PC-9 (cell line): ENCODE data around the gene CECR2. TPM values are rescaled to one million over a fixed set of nuclear protein-coding genes. Genes with fewer than 3 reads are reported as not detected.

ENCODE experiments used
- BruUV-seq: library from RNA; stranded (reverse); fragments of 400-500 nt; replicated peaks from 2 replicates; lab custom pipeline; 2021; lab: Mats Ljungman, UMichigan
- CTCF ChIA-PET: fragments of 300-600 bp; sonication (Branson Sonifier 250); formaldehyde crosslinking; loops from one replicate; lab custom pipeline; 2022; ENCODE audit warnings: antibody characterized with exemption; lab: Charles Lee
- POLR2A ChIA-PET: fragments of 300-600 bp; sonication (Branson Sonifier 250); formaldehyde crosslinking; loops from one replicate; lab custom pipeline; 2022; ENCODE audit warnings: antibody characterized with exemption; ENCODE audit not compliant: unreplicated experiment; lab: Charles Lee
- DNase-seq, 2 experiments: peaks; one replicate each; pipeline versions ENCODE4 v3.0.0 to v3.0.0-alpha.2; 2015 to 2022; ENCODE audit warnings: mixed read lengths in 1 of 2
- H2AFZ ChIP-seq: fragments of 200-600 bp; sonication (generic); 2 replicates; pipeline ENCODE4 v1.8.1; 2017; ENCODE audit warnings: antibody characterized with exemption
- H3F3A ChIP-seq: fragments of 200-600 bp; sonication (generic); 2 replicates; pipeline ENCODE4 v1.8.1; 2017; ENCODE audit warnings: antibody characterized with exemption, mild to moderate bottlenecking, low read depth; ENCODE audit not compliant: insufficient read depth
- H3K27ac ChIP-seq: fragments of 200-600 bp; sonication (generic); 2 replicates; pipeline ENCODE4 v1.6.1; 2016; ENCODE audit warnings: mixed run types
- H3K27me3 ChIP-seq: fragments of 200-600 bp; sonication (generic); 2 replicates; pipeline ENCODE4 v1.6.1; 2016; ENCODE audit warnings: low read depth, mixed run types; ENCODE audit not compliant: insufficient read depth
- H3K36me3 ChIP-seq: fragments of 200-600 bp; sonication (generic); 2 replicates; pipeline ENCODE4 v1.6.1; 2016; ENCODE audit warnings: low read depth, mixed run types
- H3K4me1 ChIP-seq: fragments of 200-600 bp; sonication (generic); replicated peaks from 2 replicates; pipeline ENCODE4 v1.6.1; 2016; ENCODE audit warnings: mixed run types; ENCODE audit not compliant: insufficient read depth
- H3K4me2 ChIP-seq: fragments of 200-600 bp; sonication (generic); 2 replicates; pipeline ENCODE4 v1.6.1; 2017; ENCODE audit warnings: mixed run types
- H3K4me3 ChIP-seq: fragments of 200-600 bp; sonication (generic); 2 replicates; pipeline ENCODE4 v1.6.1; 2016; ENCODE audit warnings: mixed run types
- H3K79me2 ChIP-seq: fragments of 200-600 bp; sonication (generic); 2 replicates; pipeline ENCODE4 v1.6.1; 2017; ENCODE audit warnings: low read depth, mixed run types
- H3K9me2 ChIP-seq: fragments of 200-600 bp; sonication (generic); 2 replicates; pipeline ENCODE4 v1.8.1; 2017; ENCODE audit warnings: mild to moderate bottlenecking; ENCODE audit not compliant: insufficient read depth
- H3K9me3 ChIP-seq: fragments of 200-600 bp; sonication (generic); 2 replicates; pipeline ENCODE4 v1.8.1; 2016; ENCODE audit warnings: low read depth; ENCODE audit not compliant: insufficient read depth
- H4K20me1 ChIP-seq: fragments of 200-600 bp; sonication (generic); 2 replicates; pipeline ENCODE4 v1.8.1; 2017; ENCODE audit not compliant: insufficient read depth
- EZH2 ChIP-seq: fragments of 200-600 bp; sonication (generic); IDR thresholded peaks from 2 replicates; pipeline ENCODE4 v1.8.0; 2017; ENCODE audit warnings: antibody characterized with exemption, low read depth
- intact Hi-C: fragments of 100-400 bp; cut with micrococcal nuclease; formaldehyde crosslinking; loops from one replicate; pipeline ENCODE4 v1.10.0; 2022; ENCODE audit not compliant: unreplicated experiment
- total RNA-seq: library from RNA; stranded (reverse); gene quantifications from 2 replicates; pipeline ENCODE4 v1.2.3, GENCODE V29; 2021
- TF ChIP-seq, protein P1 (sequence below): fragments of 200-600 bp; sonication (generic); conservative IDR thresholded peaks from 2 replicates; pipeline ENCODE4 v1.6.1; 2017; ENCODE audit warnings: mixed run types, antibody characterized with exemption, mild to moderate bottlenecking, moderate library complexity

The CECR2 gene
- total RNA-seq, 1 experiment from 2014 or later = not detected

DNA sequence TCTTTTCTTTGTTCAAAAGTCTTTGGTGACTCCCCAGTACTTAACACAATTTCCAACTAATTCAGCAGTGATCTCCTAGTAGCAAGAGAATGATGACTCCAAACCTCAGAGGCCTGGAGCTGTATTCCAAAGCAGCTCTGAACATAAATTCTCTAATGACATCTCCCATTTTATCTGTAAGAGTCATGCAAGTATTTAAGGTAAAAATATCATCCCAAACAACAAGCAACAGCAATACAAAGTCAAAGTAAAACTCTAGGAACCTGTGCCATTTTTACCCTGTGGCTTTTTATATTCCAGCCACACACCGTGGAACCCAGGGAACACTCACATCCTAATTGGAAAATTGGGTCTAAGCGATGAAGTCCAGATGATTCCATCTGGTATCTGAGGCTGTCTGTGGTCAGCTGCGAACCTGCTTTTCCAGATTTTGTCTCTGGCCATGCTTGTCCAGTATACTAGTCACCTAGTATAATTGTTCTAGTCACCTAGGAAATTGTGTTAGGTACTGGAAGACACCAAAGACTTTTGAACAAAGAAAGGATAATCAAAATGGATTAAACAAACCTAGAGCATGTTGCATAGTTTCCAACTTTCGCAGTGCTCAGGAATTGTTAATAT lies 101.7 kb downstream of the CECR2 start:
- Histone ChIP-seq H3K36me3 (no peaks in the 10 kb centered on the region), H3K27me3 (peaks cover 93% of the 10 kb centered on the region), H3K4me2 (no peak overlapping the region), H3K27ac (no peak overlapping the region), H3K9me2 (no peaks in the 10 kb centered on the region), H3K79me2 (no peaks in the 10 kb centered on the region), H4K20me1 (no peaks in the 10 kb centered on the region), H3K4me1 (no peaks in the 10 kb centered on the region), H3K4me3 (no peak overlapping the region), H2AFZ (no peak overlapping the region), H3F3A (no peaks in the 10 kb centered on the region), H3K9me3 (no peaks in the 10 kb centered on the region)
- ChIA-PET CTCF (no interaction called here), POLR2A (no interaction called here)
- no TSS peak for BruUV-seq
- intact Hi-C loops = no loop called here
- TF ChIP-seq, protein P1, sequence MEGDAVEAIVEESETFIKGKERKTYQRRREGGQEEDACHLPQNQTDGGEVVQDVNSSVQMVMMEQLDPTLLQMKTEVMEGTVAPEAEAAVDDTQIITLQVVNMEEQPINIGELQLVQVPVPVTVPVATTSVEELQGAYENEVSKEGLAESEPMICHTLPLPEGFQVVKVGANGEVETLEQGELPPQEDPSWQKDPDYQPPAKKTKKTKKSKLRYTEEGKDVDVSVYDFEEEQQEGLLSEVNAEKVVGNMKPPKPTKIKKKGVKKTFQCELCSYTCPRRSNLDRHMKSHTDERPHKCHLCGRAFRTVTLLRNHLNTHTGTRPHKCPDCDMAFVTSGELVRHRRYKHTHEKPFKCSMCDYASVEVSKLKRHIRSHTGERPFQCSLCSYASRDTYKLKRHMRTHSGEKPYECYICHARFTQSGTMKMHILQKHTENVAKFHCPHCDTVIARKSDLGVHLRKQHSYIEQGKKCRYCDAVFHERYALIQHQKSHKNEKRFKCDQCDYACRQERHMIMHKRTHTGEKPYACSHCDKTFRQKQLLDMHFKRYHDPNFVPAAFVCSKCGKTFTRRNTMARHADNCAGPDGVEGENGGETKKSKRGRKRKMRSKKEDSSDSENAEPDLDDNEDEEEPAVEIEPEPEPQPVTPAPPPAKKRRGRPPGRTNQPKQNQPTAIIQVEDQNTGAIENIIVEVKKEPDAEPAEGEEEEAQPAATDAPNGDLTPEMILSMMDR = no peak
- TF ChIP-seq EZH2 = no peak
- no peak for DNase-seq

DNA sequence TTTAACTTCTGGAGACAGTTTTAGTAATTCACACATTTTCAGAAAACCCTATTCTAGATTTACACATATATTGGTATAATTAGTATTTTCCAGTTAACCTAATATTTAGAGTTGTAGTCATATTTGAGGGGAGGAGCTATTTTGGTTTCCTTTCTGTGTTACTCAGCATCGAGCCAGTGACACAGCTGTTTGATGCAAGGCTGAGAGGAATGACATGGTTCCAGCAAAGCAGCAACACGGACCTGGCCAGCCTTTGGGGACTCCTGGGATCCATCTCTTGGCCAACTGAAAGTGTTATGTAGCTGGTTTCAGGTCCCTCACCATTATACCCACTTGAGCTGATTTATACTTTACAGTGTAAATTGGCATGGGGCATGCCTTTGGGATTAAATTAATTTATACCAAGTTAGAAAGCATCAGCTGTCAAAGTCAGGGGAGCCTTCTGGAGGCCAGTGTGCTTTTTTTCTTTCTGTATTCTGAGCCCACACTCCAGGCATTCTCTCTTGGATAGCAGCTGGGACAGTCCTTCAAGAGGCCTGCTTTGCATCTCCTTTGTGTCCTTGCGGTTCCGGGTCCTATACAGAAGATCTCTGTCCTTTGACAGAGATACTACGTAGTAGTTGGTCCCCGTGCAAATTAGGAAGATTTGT lies 102.8 kb downstream of the CECR2 start:
- Histone ChIP-seq H3K4me2 (no peak overlapping the region), H4K20me1 (no peaks in the 10 kb centered on the region), H3K27ac (no peak overlapping the region), H3K9me2 (no peaks in the 10 kb centered on the region), H3K79me2 (no peaks in the 10 kb centered on the region), H3K36me3 (no peaks in the 10 kb centered on the region), H3K27me3 (peaks cover 95% of the 10 kb centered on the region), H2AFZ (no peak overlapping the region), H3F3A (no peaks in the 10 kb centered on the region), H3K4me3 (no peak overlapping the region), H3K9me3 (no peaks in the 10 kb centered on the region), H3K4me1 (no peaks in the 10 kb centered on the region)
- intact Hi-C loops = no loop called here
- BruUV-seq = no TSS peak
- POLR2A ChIA-PET = no interaction called here
- TF ChIP-seq, protein P1 = no peak
- no peak for TF ChIP-seq EZH2
- CTCF ChIA-PET = no interaction called here
- DNase-seq = no peak

DNA sequence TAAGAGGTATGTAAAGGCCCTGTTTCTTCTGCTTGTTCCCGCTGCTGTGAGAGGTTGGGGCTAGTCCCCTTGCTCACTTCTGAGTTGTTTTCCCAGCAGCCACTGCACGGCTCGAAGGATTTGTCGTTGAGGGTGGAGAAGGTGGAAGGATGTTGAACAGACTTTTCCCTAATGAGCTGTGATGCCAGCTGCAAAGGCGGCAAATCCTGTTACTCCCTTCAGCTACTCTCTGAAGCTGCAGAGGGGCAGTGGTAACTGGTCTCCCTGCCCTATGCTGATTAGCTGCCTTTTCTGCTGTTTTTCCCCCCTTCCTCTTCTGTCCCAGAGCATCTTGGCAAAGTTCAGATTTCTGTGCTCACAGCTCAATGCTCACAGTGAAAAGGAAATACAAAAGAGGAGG lies 103.7 kb downstream of the CECR2 start:
- no peaks in the 10 kb centered on the region for H4K20me1 ChIP-seq
- no peaks in the 10 kb centered on the region for H3K9me2 ChIP-seq
- no peak for DNase-seq
- peaks cover 99% of the 10 kb centered on the region for H3K27me3 ChIP-seq
- TF ChIP-seq, protein P1 = no peak
- TF ChIP-seq EZH2 = no peak
- H3F3A ChIP-seq = no peaks in the 10 kb centered on the region
- no peaks in the 10 kb centered on the region for H3K36me3 ChIP-seq
- no peaks in the 10 kb centered on the region for H3K79me2 ChIP-seq
- ChIA-PET POLR2A (no interaction called here), CTCF (no interaction called here)
- no peaks in the 10 kb centered on the region for H3K4me1 ChIP-seq
- H2AFZ ChIP-seq = no peak overlapping the region
- H3K4me2 ChIP-seq = no peak overlapping the region
- no peak overlapping the region for H3K4me3 ChIP-seq
- intact Hi-C loops = no loop called here
- no TSS peak for BruUV-seq
- no peak overlapping the region for H3K27ac ChIP-seq
- H3K9me3 ChIP-seq = no peaks in the 10 kb centered on the region
